GM21447 (cell line): ENCODE measurements around the gene PIP5K1A.
A peak's percentile ranks its signal among the peaks of the same experiment; 100 is the strongest.
"Not testable (repeated sequence)": the region's sequence is repeated elsewhere in the genome, so short reads cannot be mapped to it uniquely, and the experiment has no call there.

ENCODE experiments used
- ATAC-seq: cut with Tn5 transposase; IDR thresholded peaks from one replicate; pipeline ENCODE4 v1.9.1; 2021; ENCODE audit not compliant: unreplicated experiment

The PIP5K1A gene

GRCh38 chr1:151251656-151252470 lies 53.5 kb downstream of the PIP5K1A start:
- no peak for ATAC-seq

- ATAC-seq = peak; percentile 91
Observed at GRCh38 chr1:151254217-151255213, 56.2 kb downstream of the PIP5K1A start, which contains the start of gene PSMD4. PSMD4 (plus strand) TSS chr1:151254734; CDS start chr1:151254783, 49 bp downstream.

GRCh38 chr1:151255381-151255780 lies 57.0 kb downstream of the PIP5K1A start:
- ATAC-seq = no peak

DNA sequence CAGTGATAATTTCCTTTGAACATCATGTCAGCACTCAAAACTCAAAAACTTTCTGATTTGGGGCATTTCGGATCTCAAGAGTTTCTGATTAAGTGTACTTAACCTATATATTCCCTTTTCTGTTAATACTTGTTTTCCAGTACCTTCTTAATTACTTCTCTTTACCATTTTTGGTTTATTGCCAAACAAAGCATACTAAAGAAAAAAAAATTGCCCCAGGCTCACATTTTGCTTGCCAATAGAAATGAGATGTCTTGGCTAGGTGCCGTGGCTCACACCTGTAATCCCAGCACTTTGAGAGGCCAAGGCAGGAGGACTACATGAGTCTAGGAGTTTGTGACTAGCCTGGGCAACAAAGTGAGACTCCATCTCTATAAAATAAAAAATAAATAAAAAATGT lies 61.0 kb downstream of the PIP5K1A start:
- no peak for ATAC-seq

DNA sequence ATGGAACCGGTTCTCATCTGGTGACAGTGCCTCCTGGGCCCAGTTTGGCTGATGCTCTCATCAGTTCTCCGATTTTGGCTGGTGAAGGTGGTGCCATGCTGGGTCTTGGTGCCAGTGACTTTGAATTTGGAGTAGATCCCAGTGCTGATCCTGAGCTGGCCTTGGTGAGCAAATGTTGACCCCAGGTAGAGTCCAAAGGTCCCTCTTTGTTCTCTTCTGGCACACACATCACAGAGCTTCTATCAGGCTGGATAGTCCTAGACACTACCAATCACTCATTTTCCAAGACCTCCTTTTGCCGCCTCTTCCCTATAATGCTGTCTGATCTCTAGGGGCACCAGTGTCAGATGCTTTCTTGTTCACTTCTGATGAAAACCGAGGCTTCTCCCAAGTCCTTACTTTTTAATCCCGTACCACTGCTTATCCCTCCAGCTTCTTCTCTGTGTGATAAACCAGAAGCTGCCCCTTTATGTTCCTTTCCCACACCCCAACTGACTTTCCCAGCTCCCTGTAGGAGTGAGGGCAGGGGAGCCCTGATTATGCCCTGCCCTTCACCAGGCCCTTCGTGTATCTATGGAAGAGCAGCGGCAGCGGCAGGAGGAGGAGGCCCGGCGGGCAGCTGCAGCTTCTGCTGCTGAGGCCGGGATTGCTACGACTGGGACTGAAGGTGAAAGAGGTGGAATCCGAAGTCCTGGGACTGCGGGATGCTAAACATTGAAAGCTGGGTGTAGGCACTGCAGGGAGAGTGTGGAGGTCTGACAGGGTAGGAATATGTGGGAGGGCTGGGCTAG lies 67.3 kb downstream of the PIP5K1A start:
- no peak for ATAC-seq

DNA sequence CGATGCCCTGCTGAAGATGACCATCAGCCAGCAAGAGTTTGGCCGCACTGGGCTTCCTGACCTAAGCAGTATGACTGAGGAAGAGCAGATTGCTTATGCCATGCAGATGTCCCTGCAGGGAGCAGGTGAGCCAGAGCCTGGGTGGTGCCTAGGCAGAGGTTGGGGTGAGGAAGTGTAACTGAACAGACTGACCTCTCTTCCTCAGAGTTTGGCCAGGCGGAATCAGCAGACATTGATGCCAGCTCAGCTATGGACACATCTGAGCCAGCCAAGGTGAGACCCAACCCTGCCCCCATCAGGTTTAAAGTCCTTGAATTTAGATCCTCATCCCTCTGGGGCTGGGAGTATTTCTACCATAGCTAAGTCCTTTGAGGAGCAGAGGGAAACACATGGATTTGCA lies 68.0 kb downstream of the PIP5K1A start:
- ATAC-seq = no peak

DNA sequence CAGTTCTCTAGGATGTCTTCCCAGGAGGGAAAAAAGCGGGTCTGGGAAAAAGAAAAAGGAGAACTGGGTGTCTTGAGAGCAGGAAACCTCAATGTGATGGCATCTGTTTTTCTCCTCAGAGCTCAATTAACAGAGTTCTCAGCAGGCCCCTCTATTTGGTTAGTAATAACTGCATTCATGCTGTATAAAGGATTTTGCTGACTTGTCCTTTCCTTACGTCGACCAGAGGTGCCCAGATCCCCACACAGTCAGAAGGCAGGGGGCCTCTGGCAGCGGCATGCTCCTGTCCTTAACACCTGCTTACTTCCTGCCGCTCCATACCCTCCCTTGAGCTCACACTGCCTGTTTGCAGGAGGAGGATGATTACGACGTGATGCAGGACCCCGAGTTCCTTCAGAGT lies 68.5 kb downstream of the PIP5K1A start:
- ATAC-seq = no peak

GRCh38 chr1:151267760-151268159 lies 69.4 kb downstream of the PIP5K1A start:
- no peak for ATAC-seq

GRCh38 chr1:151273924-151274466 lies 75.6 kb downstream of the PIP5K1A start:
- no peak for ATAC-seq

DNA sequence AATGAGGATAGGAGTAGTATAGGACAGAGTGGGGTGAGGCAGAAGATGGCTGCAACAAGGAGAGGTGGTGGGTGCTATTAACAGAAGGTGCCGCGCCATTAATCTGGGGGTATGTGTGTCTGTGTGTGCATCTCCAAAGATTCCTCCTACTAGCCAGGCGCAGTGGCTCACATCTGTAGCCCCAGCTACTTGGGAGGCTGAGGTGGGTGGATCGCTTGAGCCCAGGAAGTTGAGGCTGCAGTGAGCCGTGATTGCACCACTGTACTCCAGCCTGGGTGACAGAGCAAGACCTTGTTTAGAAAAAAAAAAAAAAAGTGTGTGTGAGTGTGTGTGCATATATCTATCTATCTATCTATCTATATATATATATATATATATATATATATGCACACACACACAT lies 77.0 kb downstream of the PIP5K1A start:
- not testable (repeated sequence) for ATAC-seq

GRCh38 chr1:151277249-151277648 lies 78.9 kb downstream of the PIP5K1A start:
- ATAC-seq = no peak

- ATAC-seq = peak; percentile 33
Observed at GRCh38 chr1:151281225-151281968, 83.0 kb downstream of the PIP5K1A start.

DNA sequence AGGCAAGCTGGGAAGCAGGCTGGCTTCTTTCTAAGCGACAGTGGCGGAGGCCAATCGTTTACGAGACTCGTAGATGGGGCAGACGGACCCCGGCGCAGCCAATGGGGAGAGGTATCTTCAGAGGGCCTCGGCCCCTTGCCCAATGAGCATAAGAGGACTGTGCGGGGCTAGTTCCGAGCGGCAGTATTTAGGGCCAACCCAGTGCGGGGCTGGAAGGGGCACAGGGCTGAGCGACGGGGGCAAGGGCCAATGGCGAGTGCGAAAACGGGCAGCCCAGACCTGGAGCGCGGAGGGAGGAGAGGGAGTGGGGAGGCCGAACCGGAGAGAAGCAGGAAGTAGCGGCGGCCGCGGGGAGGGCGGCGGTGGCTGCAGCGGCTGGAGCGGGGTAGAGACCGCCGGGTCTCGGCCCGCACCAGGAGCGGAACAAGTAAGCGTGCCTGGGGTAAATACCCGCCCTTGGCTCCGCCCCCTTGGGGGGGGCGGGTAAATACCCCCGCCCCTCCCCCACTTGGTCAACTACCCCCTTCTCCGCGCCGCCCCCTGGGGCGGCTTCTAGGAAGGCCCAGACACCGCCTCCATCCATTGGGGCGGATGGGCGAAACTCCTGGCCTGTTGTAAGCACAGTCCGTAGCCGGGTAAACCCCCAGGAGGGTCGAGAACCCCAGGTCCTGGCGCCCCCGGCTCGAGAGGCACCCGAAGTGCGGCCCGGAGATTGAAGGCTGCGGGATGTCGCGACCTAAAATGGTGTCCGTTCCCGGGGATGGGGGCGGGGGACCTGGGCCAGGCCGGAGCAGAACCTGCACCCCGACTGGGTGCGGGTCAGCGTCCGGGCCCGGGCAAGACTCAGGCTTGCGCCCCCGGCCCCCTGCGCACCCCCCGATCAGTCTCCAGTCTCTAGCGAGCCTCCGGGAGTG lies 83.9 kb downstream of the PIP5K1A start, which contains the start of gene ZNF687:
TSS of gene ZNF687 (plus strand) at position 331 of the 914 bp plus-strand sequence. CDS start 3,993 bp downstream, outside the sequence.
- peak; percentile 89 for ATAC-seq

- no peak for ATAC-seq
Observed at GRCh38 chr1:151282883-151283725, 84.8 kb downstream of the PIP5K1A start.

DNA sequence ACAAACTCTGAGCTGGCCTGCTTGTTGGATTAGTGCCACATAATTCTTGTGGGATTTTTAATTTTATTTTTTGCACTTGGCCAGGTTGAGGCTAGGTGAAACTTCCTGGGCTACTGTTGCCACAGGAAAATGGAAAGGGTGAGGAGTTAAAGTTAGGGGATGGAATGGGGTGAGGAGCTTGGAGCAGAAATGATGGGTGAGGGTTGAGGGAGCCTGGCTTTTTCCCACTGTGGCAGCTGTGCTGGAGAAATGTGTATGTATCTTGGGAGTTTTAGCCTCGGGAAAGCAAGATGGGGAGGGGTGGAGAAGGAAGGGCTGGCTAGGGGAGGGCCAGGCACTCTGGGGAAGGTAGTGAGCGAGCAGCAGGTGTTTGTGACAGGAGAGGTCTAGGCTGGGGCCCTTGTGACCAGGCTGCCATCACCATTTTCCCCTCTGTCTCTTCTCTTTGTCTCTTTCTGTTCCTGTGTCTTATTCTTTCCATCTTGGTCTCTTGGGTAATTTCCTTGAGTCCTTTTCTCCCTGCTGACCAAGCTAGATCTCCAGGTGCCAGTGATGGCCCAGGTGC lies 85.7 kb downstream of the PIP5K1A start:
- ATAC-seq = no peak

- ATAC-seq = no peak
Observed at GRCh38 chr1:151286619-151287340, 88.4 kb downstream of the PIP5K1A start.

GRCh38 chr1:151287341-151287699 lies 89.0 kb downstream of the PIP5K1A start:
- ATAC-seq = no peak
